Mucosa of gallbladder (tissue), 1 donor: Measurements from ENCODE around the gene EMILIN2. TPM values are rescaled to one million over a fixed set of nuclear protein-coding genes. Genes with fewer than 3 reads are reported as not detected.

Source experiments
- DNase-seq: peaks from one replicate; pipeline ENCODE4 v3.0.0-alpha.2; 2020; ENCODE audit warnings: low spot score
- total RNA-seq: library from RNA; stranded (reverse); gene quantifications from one replicate; pipeline ENCODE4 v1.2.1, GENCODE V29; 2021
- donor health status: DM: no; HTN: no; CAD: no.

Gene EMILIN2
- total RNA-seq, 1 donor from 2014 or later: 15.4 TPM

GRCh38 chr18:2878656-2879330 is 32.0 kb downstream of the EMILIN2 start:
- DNase-seq: no peak

GRCh38 chr18:2879889-2880288 is 33.1 kb downstream of the EMILIN2 start:
- no peak for DNase-seq

- DNase-seq: no peak
These were observed 33.7 kb downstream of the EMILIN2 start for GRCh38 chr18:2880473-2880872.

GRCh38 chr18:2881088-2881839 is 34.5 kb downstream of the EMILIN2 start:
- DNase-seq: peak; percentile 63

- no peak for DNase-seq
These were observed 35.0 kb downstream of the EMILIN2 start for GRCh38 chr18:2881840-2882195.

GRCh38 chr18:2882201-2882600 is 35.4 kb downstream of the EMILIN2 start:
- no peak for DNase-seq

GRCh38 chr18:2883076-2883735 is 36.4 kb downstream of the EMILIN2 start:
- DNase-seq: no peak

GRCh38 chr18:2884706-2885285 is 38.0 kb downstream of the EMILIN2 start:
- no peak for DNase-seq

GRCh38 chr18:2887470-2887869 is 40.7 kb downstream of the EMILIN2 start:
- no peak for DNase-seq

GRCh38 chr18:2889761-2890192 is 43.0 kb downstream of the EMILIN2 start:
- DNase-seq: no peak

GRCh38 chr18:2890606-2891005 is 43.8 kb downstream of the EMILIN2 start:
- DNase-seq: no peak

GRCh38 chr18:2891526-2892431 is 45.0 kb downstream of the EMILIN2 start:
- no peak for DNase-seq

- DNase-seq: no peak
These were observed 46.2 kb downstream of the EMILIN2 start for GRCh38 chr18:2893056-2893455.

- DNase-seq: no peak
These were observed 46.9 kb downstream of the EMILIN2 start for GRCh38 chr18:2893676-2894075.

GRCh38 chr18:2894131-2894840 is 47.5 kb downstream of the EMILIN2 start:
- DNase-seq: no peak

GRCh38 chr18:2894841-2895370 is 48.1 kb downstream of the EMILIN2 start:
- DNase-seq: no peak

- no peak for DNase-seq
These were observed 48.6 kb downstream of the EMILIN2 start for GRCh38 chr18:2895391-2895790.

- DNase-seq: no peak
These were observed 50.2 kb downstream of the EMILIN2 start for GRCh38 chr18:2896990-2897389.

- no peak for DNase-seq
These were observed 50.8 kb downstream of the EMILIN2 start for GRCh38 chr18:2897448-2898185.

GRCh38 chr18:2898186-2898640 is 51.4 kb downstream of the EMILIN2 start:
- no peak for DNase-seq
